B cell (primary cell): ENCODE measurements around the gene SYT2. TPM values are rescaled to one million over a fixed set of nuclear protein-coding genes. Genes with fewer than 3 reads are reported as not detected.

Source experiments
- ATAC-seq: fragments of 200-7000 bp; cut with Tn5 transposase; one replicate; pipeline ENCODE4 v1.10.0; 2021; ENCODE audit warnings: low read depth, mild to moderate bottlenecking, moderate number of reproducible peaks, moderate library complexity
- CTCF ChIA-PET: fragments of 350-600 bp; sonication (Branson Sonifier 250); formaldehyde crosslinking; loops from one replicate; lab custom pipeline; 2021; ENCODE audit warnings: antibody characterized with exemption, inconsistent platforms; lab: Charles Lee
- POLR2A ChIA-PET: fragments of 350-600 bp; sonication (Branson Sonifier 250); formaldehyde crosslinking; loops from one replicate; lab custom pipeline; 2021; ENCODE audit warnings: antibody characterized with exemption; lab: Charles Lee
- DNase-seq: peaks from one replicate; pipeline ENCODE4 v3.0.0; 2013
- H2AFZ ChIP-seq: 2 replicates; pipeline ENCODE4 v1.6.1; 2012; ENCODE audit warnings: mild to moderate bottlenecking, low read depth, low read length; ENCODE audit not compliant: insufficient read depth, poor library complexity, severe bottlenecking
- H3K27ac ChIP-seq, 2 donors: 1 replicate in 1 of 2; 2 replicates in 1 of 2; pipeline ENCODE4 v1.5.1; 2012 to 2013; ENCODE audit warnings: low read length in 2 of 2, mild to moderate bottlenecking in 2 of 2, moderate library complexity in 1 of 2
- H3K27me3 ChIP-seq, 4 experiments: fragments of 200-600 bp in 1 of 4; sonication (generic) in 1 of 4; replicated peaks in 1 of 4; 1 replicate in 2 of 4; 2 replicates in 2 of 4; pipeline versions ENCODE4 v1.6.1 to v1.7.0; 2013 to 2016; ENCODE audit warnings: low read length in 3 of 4, mild to moderate bottlenecking in 2 of 4, mixed read lengths in 1 of 4, moderate library complexity in 1 of 4; ENCODE audit not compliant: insufficient read depth in 4 of 4, control insufficient read depth in 3 of 4; ENCODE audit errors: control extremely low read depth in 1 of 4
- H3K36me3 ChIP-seq, 2 experiments: replicated peaks in 1 of 2; 1 replicate in 1 of 2; 2 replicates in 1 of 2; pipeline versions ENCODE4 v1.6.1 to v1.7.1; 2013; ENCODE audit warnings: low read length in 1 of 2; ENCODE audit not compliant: insufficient read depth in 2 of 2, control insufficient read depth in 1 of 2; ENCODE audit errors: control extremely low read depth in 1 of 2, extremely low read depth in 1 of 2
- H3K4me1 ChIP-seq, 2 donors: fragments of 200-600 bp in 1 of 2; sonication (generic) in 1 of 2; 1 replicate in 1 of 2; 2 replicates in 1 of 2; pipeline versions ENCODE4 v1.5.1 to v1.6.1; 2013 to 2017; ENCODE audit warnings: low read length in 2 of 2; ENCODE audit not compliant: control insufficient read depth in 2 of 2, insufficient read depth in 2 of 2
- H3K4me2 ChIP-seq: replicated peaks from 2 replicates; pipeline ENCODE3; 2012; ENCODE audit warnings: mild to moderate bottlenecking, low read depth, low read length; ENCODE audit not compliant: poor library complexity, severe bottlenecking
- H3K4me3 ChIP-seq, 5 experiments: fragments of 200-600 bp in 1 of 5; sonication (generic) in 1 of 5; 1 replicate in 3 of 5; 2 replicates in 2 of 5; pipeline versions ENCODE4 v1.5.1 to v1.7.0; 2011 to 2016; ENCODE audit warnings: low read length in 4 of 5, mild to moderate bottlenecking in 4 of 5, low read depth in 2 of 5, control low read depth in 1 of 5, moderate library complexity in 1 of 5; ENCODE audit not compliant: insufficient read depth in 1 of 5; ENCODE audit errors: control extremely low read depth in 1 of 5, extremely low read depth in 1 of 5
- H3K79me2 ChIP-seq: fragments of 200-600 bp; sonication (generic); one replicate; pipeline ENCODE4 v1.6.0; 2016; ENCODE audit warnings: low read length; ENCODE audit not compliant: control insufficient read depth, insufficient read depth
- H3K9ac ChIP-seq: fragments of 200-600 bp; sonication (generic); 2 replicates; pipeline ENCODE4 v1.6.1; 2017; ENCODE audit warnings: mild to moderate bottlenecking, low read length, moderate library complexity
- H3K9me3 ChIP-seq, 3 donors: one replicate each; pipeline versions ENCODE4 v1.6.1 to v1.7.1; 2013; ENCODE audit warnings: low read length in 2 of 3; ENCODE audit not compliant: control insufficient read depth in 2 of 3, insufficient read depth in 1 of 3; ENCODE audit errors: control extremely low read depth in 1 of 3
- H4K20me1 ChIP-seq: 2 replicates; pipeline ENCODE4 v1.6.0; 2012; ENCODE audit warnings: mild to moderate bottlenecking, low read length; ENCODE audit not compliant: insufficient read depth, control insufficient read depth, poor library complexity, severe bottlenecking
- H3K27ac Mint-ChIP-seq: one replicate; pipeline ENCODE4 v1.8.0; 2021; ENCODE audit warnings: mixed read lengths
- H3K27me3 Mint-ChIP-seq: one replicate; pipeline ENCODE4 v1.8.0; 2021; ENCODE audit warnings: mixed read lengths
- H3K4me1 Mint-ChIP-seq: one replicate; pipeline ENCODE4 v1.8.0; 2021; ENCODE audit warnings: mixed read lengths
- H3K4me3 Mint-ChIP-seq: one replicate; pipeline ENCODE4 v1.8.0; 2021; ENCODE audit warnings: mixed read lengths
- H3K9me3 Mint-ChIP-seq: one replicate; pipeline ENCODE4 v1.8.0; 2022; ENCODE audit warnings: mixed read lengths; ENCODE audit not compliant: insufficient read depth
- EZH2 ChIP-seq: IDR thresholded peaks from 2 replicates; pipeline ENCODE4 v1.6.1; 2012; ENCODE audit warnings: borderline replicate concordance, low read depth, mild to moderate bottlenecking, moderate library complexity, low read length; ENCODE audit not compliant: insufficient read depth, poor library complexity, severe bottlenecking
- WGBS: methylation state at CpG from one replicate; pipeline ENCODE4 v1.1.5; 2013; ENCODE audit warnings: missing lambda C conversion rate; ENCODE audit not compliant: insufficient coverage; 5-methylcytosine and 5-hydroxymethylcytosine counted together
- intact Hi-C: fragments of 100-400 bp; cut with micrococcal nuclease; formaldehyde crosslinking; loops from one replicate; pipeline ENCODE4 v1.10.0; 2022
- polyA plus RNA-seq: library from polyadenylated mRNA; depleted of rRNA; stranded (reverse); fragments of >200 nt; gene quantifications from 2 replicates; pipeline ENCODE4 v1.2.3, GENCODE V29; 2012
- total RNA-seq, 2 donors: library from RNA; stranded (reverse); fragments of 120-200 nt in 1 of 2; gene quantifications; 1 replicate in 1 of 2; 2 replicates in 1 of 2; pipeline versions ENCODE4 v1.2.3 to v1.2.4, GENCODE V29; 2013 to 2022
- TF ChIP-seq, protein P1 (sequence below): fragments of 200-600 bp; IDR thresholded peaks from one replicate; pipeline ENCODE4 v1.8.0; 2022; ENCODE audit warnings: antibody characterized with exemption, mild to moderate bottlenecking

Gene SYT2
- total and polyA plus RNA-seq, 2 donors (not counting 1 experiment from before 2014, with no cell fraction given): not detected

DNA sequence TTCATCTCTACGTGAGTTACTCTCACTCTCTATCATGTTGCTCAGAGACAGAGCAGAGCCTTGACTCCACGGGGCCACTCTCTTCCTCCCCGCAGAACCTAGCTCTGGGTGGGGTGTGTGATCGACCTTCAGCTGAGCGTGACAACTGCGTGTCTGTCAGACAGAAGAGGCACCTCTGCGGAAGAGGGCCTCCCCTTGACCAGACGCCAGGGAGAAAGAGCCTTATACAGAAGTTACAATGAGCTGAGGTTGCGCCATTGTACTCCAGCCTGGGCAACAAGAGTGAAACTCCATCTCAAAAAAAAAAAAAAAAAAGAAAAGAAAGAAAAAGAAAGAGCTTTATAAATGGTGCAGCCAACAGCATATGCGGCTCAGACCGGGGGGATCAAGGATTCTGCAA, 22.9 kb downstream of the SYT2 start:
- Histone ChIP-seq H2AFZ (no peak overlapping the region), H3K4me3 (no peak overlapping the region), H3K27ac (no peak overlapping the region), H4K20me1 (no peaks in the 10 kb centered on the region), H3K27me3 (peaks cover 0 to 23% (median 4%) of the 10 kb centered on the region in 4 experiments), H3K4me1 (no peaks in the 10 kb centered on the region), H3K36me3 (no peaks in the 10 kb centered on the region), H3K4me2 (no peak overlapping the region), H3K9ac (no peak overlapping the region), H3K9me3 (no peaks in the 10 kb centered on the region), H3K79me2 (no peaks in the 10 kb centered on the region)
- ChIA-PET CTCF (no interaction called here), POLR2A (no interaction called here)
- Mint-ChIP-seq H3K27ac (no peak overlapping the region), H3K4me3 (no peak overlapping the region), H3K9me3 (no peaks in the 10 kb centered on the region), H3K27me3 (peaks cover 44% of the 10 kb centered on the region), H3K4me1 (no peaks in the 10 kb centered on the region)
- intact Hi-C loops: no loop called here
- DNase-seq: no peak
- no peak for ATAC-seq
- 78% methylated on average over 9 of the region's 11 CpGs for WGBS
- no peak for TF ChIP-seq EZH2
- TF ChIP-seq, protein P1, sequence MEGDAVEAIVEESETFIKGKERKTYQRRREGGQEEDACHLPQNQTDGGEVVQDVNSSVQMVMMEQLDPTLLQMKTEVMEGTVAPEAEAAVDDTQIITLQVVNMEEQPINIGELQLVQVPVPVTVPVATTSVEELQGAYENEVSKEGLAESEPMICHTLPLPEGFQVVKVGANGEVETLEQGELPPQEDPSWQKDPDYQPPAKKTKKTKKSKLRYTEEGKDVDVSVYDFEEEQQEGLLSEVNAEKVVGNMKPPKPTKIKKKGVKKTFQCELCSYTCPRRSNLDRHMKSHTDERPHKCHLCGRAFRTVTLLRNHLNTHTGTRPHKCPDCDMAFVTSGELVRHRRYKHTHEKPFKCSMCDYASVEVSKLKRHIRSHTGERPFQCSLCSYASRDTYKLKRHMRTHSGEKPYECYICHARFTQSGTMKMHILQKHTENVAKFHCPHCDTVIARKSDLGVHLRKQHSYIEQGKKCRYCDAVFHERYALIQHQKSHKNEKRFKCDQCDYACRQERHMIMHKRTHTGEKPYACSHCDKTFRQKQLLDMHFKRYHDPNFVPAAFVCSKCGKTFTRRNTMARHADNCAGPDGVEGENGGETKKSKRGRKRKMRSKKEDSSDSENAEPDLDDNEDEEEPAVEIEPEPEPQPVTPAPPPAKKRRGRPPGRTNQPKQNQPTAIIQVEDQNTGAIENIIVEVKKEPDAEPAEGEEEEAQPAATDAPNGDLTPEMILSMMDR: no peak

DNA sequence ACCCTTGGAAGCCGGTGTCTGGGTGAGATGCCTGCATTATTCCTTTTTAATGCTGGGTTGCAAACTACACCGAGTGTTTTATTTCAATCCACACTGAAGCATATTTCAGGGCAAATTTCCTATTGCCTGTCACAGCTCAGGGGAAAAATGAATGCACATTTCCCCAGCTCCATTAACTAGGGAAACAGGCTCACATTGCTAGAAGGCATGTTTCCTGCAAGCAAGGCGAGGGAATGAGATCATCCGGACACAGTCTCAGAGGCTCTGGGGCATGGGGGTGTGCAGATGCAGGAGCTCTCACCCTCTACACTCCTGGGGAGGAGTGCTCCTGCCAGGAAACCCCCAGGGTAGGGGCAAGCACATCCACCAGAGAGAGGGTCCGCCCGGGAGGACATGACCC, 24.6 kb downstream of the SYT2 start:
- Histone ChIP-seq H3K27me3 (peaks cover 0 to 29% (median 8%) of the 10 kb centered on the region in 4 experiments), H3K9ac (no peak overlapping the region), H3K9me3 (no peaks in the 10 kb centered on the region), H3K4me1 (no peaks in the 10 kb centered on the region), H3K79me2 (no peaks in the 10 kb centered on the region), H3K27ac (no peak overlapping the region), H2AFZ (no peak overlapping the region), H4K20me1 (no peaks in the 10 kb centered on the region), H3K36me3 (no peaks in the 10 kb centered on the region), H3K4me2 (no peak overlapping the region), H3K4me3 (no peak overlapping the region)
- no peak for ATAC-seq
- H3K9me3 Mint-ChIP-seq: no peaks in the 10 kb centered on the region
- no peak for TF ChIP-seq EZH2
- TF ChIP-seq, protein P1: no peak
- H3K27ac Mint-ChIP-seq: no peak overlapping the region
- POLR2A ChIA-PET: no interaction called here
- H3K27me3 Mint-ChIP-seq: peaks cover 50% of the 10 kb centered on the region
- intact Hi-C loops: no loop called here
- DNase-seq: no peak
- no peak overlapping the region for H3K4me3 Mint-ChIP-seq
- CTCF ChIA-PET: interaction anchor here (0.6 kb wide), 1 partner anchor 107 kb away, joined by 3 read pairs; no protein-coding TSS in a partner anchor
- H3K4me1 Mint-ChIP-seq: no peaks in the 10 kb centered on the region
- 91% methylated on average over 2 of the region's 6 CpGs for WGBS
